Neutrophil (primary cell): ENCODE results near the gene STK17A.
A peak's percentile ranks its signal among the peaks of the same experiment; 100 is the strongest.

Experiments
- H3K27ac ChIP-seq: fragments of 200-600 bp; sonication (generic); 2 replicates; pipeline ENCODE4 v1.5.1; 2016; ENCODE audit warnings: mild to moderate bottlenecking, moderate library complexity
- H3K27me3 ChIP-seq: fragments of 200-600 bp; sonication (generic); 2 replicates; pipeline ENCODE4 v1.6.0; 2016; ENCODE audit warnings: mild to moderate bottlenecking
- H3K36me3 ChIP-seq: fragments of 200-600 bp; sonication (generic); 2 replicates; pipeline ENCODE4 v1.5.1; 2017
- H3K4me1 ChIP-seq, 2 experiments: fragments of 200-600 bp in 1 of 2; sonication (generic) in 1 of 2; 1 replicate in 1 of 2; 2 replicates in 1 of 2; pipeline versions ENCODE4 v1.5.1 to v1.6.1; 2013 to 2016; ENCODE audit warnings: low read depth in 1 of 2, low read length in 1 of 2, mild to moderate bottlenecking in 1 of 2, moderate library complexity in 1 of 2; ENCODE audit not compliant: control insufficient read depth in 1 of 2, insufficient read depth in 1 of 2
- H3K4me3 ChIP-seq, 2 experiments: fragments of 200-600 bp in 1 of 2; sonication (generic) in 1 of 2; 1 replicate in 1 of 2; 2 replicates in 1 of 2; pipeline ENCODE4 v1.5.1; 2013 to 2016; ENCODE audit warnings: low read depth in 1 of 2, low read length in 1 of 2, mild to moderate bottlenecking in 1 of 2, moderate library complexity in 1 of 2
- H3K9me3 ChIP-seq: fragments of 200-600 bp; sonication (generic); 2 replicates; pipeline ENCODE4 v1.5.1; 2016
- CTCF ChIP-seq: fragments of 200-600 bp; sonication (generic); IDR thresholded peaks from 2 replicates; pipeline ENCODE4 v1.5.1; 2016; ENCODE audit warnings: antibody characterized with exemption

Gene STK17A

GRCh38 chr7:43645699-43646226 lies 62.9 kb downstream of the STK17A start:
- Histone ChIP-seq H3K27me3 (no peaks in the 10 kb centered on the region), H3K4me3 (peak overlapping the region in 1 of 2 experiments; percentile 67), H3K4me1 (peaks cover 56 to 70% of the 10 kb centered on the region in 2 experiments), H3K27ac (peak overlapping the region; percentile 96), H3K36me3 (peaks cover 26% of the 10 kb centered on the region), H3K9me3 (no peaks in the 10 kb centered on the region)
- no peak for TF ChIP-seq CTCF

- H3K27ac ChIP-seq, result peak overlapping the region; percentile 96
- TF ChIP-seq CTCF, result no peak
- H3K27me3 ChIP-seq, result no peaks in the 10 kb centered on the region
- H3K4me1 ChIP-seq, result peaks cover 66 to 81% of the 10 kb centered on the region in 2 experiments
- no peaks in the 10 kb centered on the region for H3K9me3 ChIP-seq
- H3K36me3 ChIP-seq, result peaks cover 19% of the 10 kb centered on the region
- peak overlapping the region; percentile 58 to 67 for H3K4me3 ChIP-seq
These were observed 63.9 kb downstream of the STK17A start for GRCh38 chr7:43646603-43647338.

GRCh38 chr7:43647339-43647672 lies 64.4 kb downstream of the STK17A start:
- H3K4me3 ChIP-seq, result peak overlapping the region; percentile 58 to 67
- peaks cover 71 to 86% of the 10 kb centered on the region in 2 experiments for H3K4me1 ChIP-seq
- H3K27me3 ChIP-seq, result no peaks in the 10 kb centered on the region
- TF ChIP-seq CTCF, result no peak
- H3K36me3 ChIP-seq, result peaks cover 14% of the 10 kb centered on the region
- H3K9me3 ChIP-seq, result no peaks in the 10 kb centered on the region
- H3K27ac ChIP-seq, result peak overlapping the region; percentile 96

GRCh38 chr7:43647673-43648472 lies 65.0 kb downstream of the STK17A start:
- no peak for TF ChIP-seq CTCF
- H3K27ac ChIP-seq, result peak overlapping the region; percentile 96
- peak overlapping the region; percentile 58 to 67 for H3K4me3 ChIP-seq
- peaks cover 77 to 92% of the 10 kb centered on the region in 2 experiments for H3K4me1 ChIP-seq
- H3K36me3 ChIP-seq, result peaks cover 14% of the 10 kb centered on the region
- no peaks in the 10 kb centered on the region for H3K27me3 ChIP-seq
- no peaks in the 10 kb centered on the region for H3K9me3 ChIP-seq

- Histone ChIP-seq H3K9me3 (no peaks in the 10 kb centered on the region), H3K4me3 (peak overlapping the region; percentile 58 to 67), H3K36me3 (peaks cover 5% of the 10 kb centered on the region), H3K27me3 (no peaks in the 10 kb centered on the region), H3K27ac (peak overlapping the region; percentile 96), H3K4me1 (peaks cover 86 to 98% of the 10 kb centered on the region in 2 experiments)
- no peak for TF ChIP-seq CTCF
These were observed 65.8 kb downstream of the STK17A start for GRCh38 chr7:43648473-43649406.
